Stimulated activated naive B cell treated with anti-CD40 and anti-IgM and Interleukin-4, amounts not matched to agents 10 μg/mL and 1 μg/mL and 100 μg/mL, for 72 hours (primary cell): ENCODE data around the gene OBSL1.

Source experiments
- ATAC-seq, 2 donors: fragments of 150-1000 bp; cut with Tn5 transposase; replicated peaks; 2 replicates each; pipeline ENCODE4 v1.10.0; 2021; ENCODE audit warnings: moderate library complexity in 1 of 2
- DNase-seq: peaks from one replicate; pipeline ENCODE4 v3.0.0; 2021
- H3K27ac Mint-ChIP-seq: one replicate; pipeline ENCODE4 v1.8.0; 2022; ENCODE audit warnings: mild to moderate bottlenecking, mixed read lengths
- H3K27me3 Mint-ChIP-seq, 2 donors: one replicate each; pipeline ENCODE4 v1.8.0; 2022; ENCODE audit warnings: mixed read lengths in 2 of 2
- H3K36me3 Mint-ChIP-seq, 2 donors: one replicate each; pipeline ENCODE4 v1.8.0; 2022; ENCODE audit warnings: mixed read lengths in 2 of 2, mild to moderate bottlenecking in 1 of 2
- H3K4me1 Mint-ChIP-seq, 2 donors: one replicate each; pipeline ENCODE4 v1.8.0; 2022; ENCODE audit warnings: mixed read lengths in 2 of 2, mild to moderate bottlenecking in 1 of 2
- H3K4me3 Mint-ChIP-seq, 2 donors: one replicate each; pipeline ENCODE4 v1.8.0; 2022; ENCODE audit warnings: mild to moderate bottlenecking in 2 of 2, mixed read lengths in 2 of 2, moderate library complexity in 1 of 2
- H3K9me3 Mint-ChIP-seq, 2 donors: one replicate each; pipeline ENCODE4 v1.8.0; 2022; ENCODE audit warnings: mixed read lengths in 2 of 2, mild to moderate bottlenecking in 1 of 2

Gene OBSL1

DNA sequence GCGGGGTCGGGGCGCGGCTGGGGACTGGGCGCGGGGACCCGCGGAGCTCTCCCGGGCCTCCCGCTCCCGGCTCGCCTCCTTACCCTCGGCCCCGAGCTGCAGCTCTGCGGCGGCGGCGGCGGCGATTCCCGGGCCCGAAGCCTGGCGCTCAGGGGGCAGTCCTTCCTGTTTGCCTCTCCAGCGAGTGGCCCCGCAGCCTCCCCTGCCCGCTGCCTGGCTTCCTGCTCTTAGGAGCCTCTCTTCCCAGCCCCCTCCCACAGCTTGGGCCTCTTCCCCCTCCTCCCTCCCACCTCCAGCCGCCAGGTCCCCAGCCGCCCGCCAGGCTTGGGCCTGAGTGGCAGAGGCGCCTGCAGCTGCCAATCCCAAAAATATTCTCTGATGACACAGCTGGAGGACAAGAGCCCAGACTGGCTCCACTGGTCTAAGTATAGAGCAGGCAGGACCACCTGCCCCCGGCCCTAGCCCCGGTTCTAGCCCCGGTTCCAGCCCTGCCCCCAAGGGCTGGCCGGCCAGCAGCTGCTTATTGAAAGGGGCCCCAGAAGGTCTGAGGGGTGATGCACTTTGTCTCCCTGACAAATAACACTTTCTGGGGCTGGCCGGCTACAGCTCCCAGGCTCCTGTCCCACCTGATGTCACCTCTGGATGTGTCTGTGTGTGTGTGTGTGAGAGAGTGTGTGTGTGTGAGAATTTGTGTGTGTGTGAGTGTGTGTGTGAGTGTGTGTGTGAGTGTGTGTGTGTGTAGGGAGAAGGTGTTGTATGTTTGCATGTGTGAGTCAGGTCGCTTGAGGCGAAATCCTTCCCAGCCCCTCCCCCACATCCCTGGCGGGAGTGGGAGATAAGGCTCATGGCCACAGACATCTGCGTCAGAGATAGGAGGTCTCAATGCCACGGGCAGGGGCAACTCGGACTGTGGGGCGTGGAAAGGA is at the start of gene OBSL1:
TSS of gene OBSL1 (minus strand) at position 229 of the 926 bp plus-strand sequence. CDS start 307 bp downstream, outside the sequence.
- Mint-ChIP-seq H3K4me1 (peaks cover 0 to 7% of the 10 kb centered on the region in 2 donors), H3K27me3 (peaks cover 63 to 79% of the 10 kb centered on the region in 2 donors), H3K27ac (no peak within 1 kb of the TSS), H3K36me3 (no peaks in the 10 kb centered on the region), H3K9me3 (no peaks in the 10 kb centered on the region), H3K4me3 (peak within 1 kb of the TSS; percentile 48 to 55)
- DNase-seq (no peak), ATAC-seq (peak; percentile 28 to 29)

DNA sequence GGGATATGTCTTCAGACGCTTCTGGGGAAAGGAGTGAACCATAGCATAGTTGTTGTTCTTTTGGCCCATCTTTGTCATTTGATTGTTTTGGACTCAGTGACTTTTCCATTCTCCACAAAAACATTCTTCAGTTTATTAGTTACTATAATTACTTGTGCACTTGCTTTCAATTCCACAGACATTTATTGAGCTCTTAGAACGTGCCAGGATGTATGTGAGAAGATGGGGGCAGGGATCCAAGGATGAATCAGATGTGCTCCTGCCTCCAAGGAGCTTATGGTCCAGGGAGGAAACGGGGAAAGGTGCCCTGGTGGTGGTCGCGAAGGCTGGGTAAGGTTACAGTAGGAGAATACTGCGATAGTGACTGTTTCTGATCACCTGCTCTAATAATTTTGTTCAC is 49.2 kb upstream of the OBSL1 start:
- Mint-ChIP-seq H3K4me3 (no peak overlapping the region), H3K36me3 (peaks cover 8 to 11% of the 10 kb centered on the region in 2 donors), H3K9me3 (no peaks in the 10 kb centered on the region), H3K27ac (no peak overlapping the region), H3K27me3 (peaks cover 21 to 38% of the 10 kb centered on the region in 2 donors), H3K4me1 (no peaks in the 10 kb centered on the region)
- ATAC-seq (no peak), DNase-seq (no peak)

- peaks cover 20 to 24% of the 10 kb centered on the region in 2 donors for H3K36me3 Mint-ChIP-seq
- no peaks in the 10 kb centered on the region for H3K4me1 Mint-ChIP-seq
- peaks cover 13 to 25% of the 10 kb centered on the region in 2 donors for H3K27me3 Mint-ChIP-seq
- H3K9me3 Mint-ChIP-seq, result no peaks in the 10 kb centered on the region
- no peak for DNase-seq
- no peak overlapping the region for H3K27ac Mint-ChIP-seq
- no peak overlapping the region for H3K4me3 Mint-ChIP-seq
- ATAC-seq, result no peak
Measured at GRCh38 chr2:219619235-219619634, 47.9 kb upstream of the OBSL1 start.

DNA sequence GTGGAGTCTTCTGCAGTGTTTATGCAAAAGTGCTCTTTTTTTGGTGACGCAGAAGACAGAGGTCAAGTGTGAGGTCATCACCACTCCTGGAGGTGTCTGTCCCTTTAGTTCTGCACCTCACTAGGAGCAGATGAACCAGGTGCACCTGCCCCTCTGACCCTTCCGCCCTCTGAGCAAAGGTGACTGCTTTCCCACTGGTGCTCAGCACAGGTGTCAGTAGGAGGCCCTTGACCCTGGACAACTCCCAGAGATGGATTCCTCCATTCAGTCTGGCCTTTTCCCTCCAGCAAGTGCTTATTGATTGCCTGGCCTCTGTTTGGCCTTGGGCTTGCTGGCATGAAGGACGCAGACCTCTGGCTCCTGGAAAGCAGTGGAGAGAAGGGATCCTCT is 47.4 kb upstream of the OBSL1 start:
- no peak overlapping the region for H3K4me3 Mint-ChIP-seq
- H3K4me1 Mint-ChIP-seq, result no peaks in the 10 kb centered on the region
- H3K27me3 Mint-ChIP-seq, result peaks cover 9 to 22% of the 10 kb centered on the region in 2 donors
- DNase-seq (no peak), ATAC-seq (no peak)
- no peaks in the 10 kb centered on the region for H3K9me3 Mint-ChIP-seq
- peaks cover 21 to 29% of the 10 kb centered on the region in 2 donors for H3K36me3 Mint-ChIP-seq
- peak overlapping the region; percentile 21 for H3K27ac Mint-ChIP-seq

GRCh38 chr2:219616550-219616949 is 45.2 kb upstream of the OBSL1 start:
- Mint-ChIP-seq H3K27me3 (peaks cover 3 to 5% of the 10 kb centered on the region in 2 donors), H3K4me3 (no peak overlapping the region), H3K27ac (no peak overlapping the region), H3K36me3 (peaks cover 34 to 47% of the 10 kb centered on the region in 2 donors), H3K4me1 (peaks cover 6 to 12% of the 10 kb centered on the region in 2 donors), H3K9me3 (no peaks in the 10 kb centered on the region)
- no peak for DNase-seq
- no peak for ATAC-seq

- ATAC-seq, result no peak
- Mint-ChIP-seq H3K36me3 (peaks cover 39 to 53% of the 10 kb centered on the region in 2 donors), H3K9me3 (no peaks in the 10 kb centered on the region), H3K4me3 (no peak overlapping the region), H3K27me3 (no peaks in the 10 kb centered on the region), H3K4me1 (peaks cover 6 to 12% of the 10 kb centered on the region in 2 donors), H3K27ac (no peak overlapping the region)
- no peak for DNase-seq
Measured at GRCh38 chr2:219615894-219616293, 44.6 kb upstream of the OBSL1 start.

- peaks cover 6 to 12% of the 10 kb centered on the region in 2 donors for H3K4me1 Mint-ChIP-seq
- H3K36me3 Mint-ChIP-seq, result peaks cover 39 to 59% of the 10 kb centered on the region in 2 donors
- H3K27ac Mint-ChIP-seq, result no peak overlapping the region
- DNase-seq (no peak), ATAC-seq (no peak)
- H3K9me3 Mint-ChIP-seq, result no peaks in the 10 kb centered on the region
- no peak overlapping the region for H3K4me3 Mint-ChIP-seq
- no peaks in the 10 kb centered on the region for H3K27me3 Mint-ChIP-seq
Measured at GRCh38 chr2:219615036-219615435, 43.7 kb upstream of the OBSL1 start.

DNA sequence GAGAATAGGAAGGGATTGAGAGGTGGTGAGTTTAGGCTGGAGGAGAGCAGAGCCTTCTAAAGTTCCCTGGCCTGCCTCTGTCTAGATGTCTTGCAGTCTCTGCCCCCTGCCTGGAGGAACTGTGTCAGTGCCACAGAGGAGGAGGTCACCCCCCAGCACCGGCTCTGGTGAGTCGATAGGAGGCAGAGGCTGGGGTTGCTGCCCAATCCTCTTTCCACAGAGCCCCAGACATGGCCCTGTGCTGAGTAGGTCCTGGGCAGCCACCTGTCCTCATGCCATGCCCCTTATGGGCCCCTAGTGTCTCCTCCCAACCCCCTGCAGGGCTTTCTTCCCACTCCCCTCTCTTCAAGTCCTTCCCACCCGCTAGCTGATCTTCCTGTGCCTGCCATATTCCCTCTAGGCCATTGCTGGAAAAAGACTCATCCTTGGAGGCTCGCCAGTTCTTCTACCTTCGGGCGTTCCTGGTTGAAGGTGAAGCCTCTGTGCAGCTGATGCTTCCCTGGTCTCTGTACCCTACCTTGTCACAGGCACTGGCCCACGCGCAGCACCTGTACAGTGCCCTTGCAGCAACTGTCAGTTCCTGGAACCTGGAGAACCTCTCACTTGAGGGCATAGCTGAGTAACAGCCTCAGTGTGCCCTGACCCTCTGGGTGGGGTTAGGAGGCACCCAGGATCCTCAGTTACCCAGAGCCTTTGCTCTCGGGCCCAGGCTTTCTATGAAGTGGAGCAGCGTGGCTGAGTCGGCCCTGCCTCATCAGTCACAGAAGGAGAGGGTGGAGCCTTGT is 42.9 kb upstream of the OBSL1 start:
- ATAC-seq, result no peak

DNA sequence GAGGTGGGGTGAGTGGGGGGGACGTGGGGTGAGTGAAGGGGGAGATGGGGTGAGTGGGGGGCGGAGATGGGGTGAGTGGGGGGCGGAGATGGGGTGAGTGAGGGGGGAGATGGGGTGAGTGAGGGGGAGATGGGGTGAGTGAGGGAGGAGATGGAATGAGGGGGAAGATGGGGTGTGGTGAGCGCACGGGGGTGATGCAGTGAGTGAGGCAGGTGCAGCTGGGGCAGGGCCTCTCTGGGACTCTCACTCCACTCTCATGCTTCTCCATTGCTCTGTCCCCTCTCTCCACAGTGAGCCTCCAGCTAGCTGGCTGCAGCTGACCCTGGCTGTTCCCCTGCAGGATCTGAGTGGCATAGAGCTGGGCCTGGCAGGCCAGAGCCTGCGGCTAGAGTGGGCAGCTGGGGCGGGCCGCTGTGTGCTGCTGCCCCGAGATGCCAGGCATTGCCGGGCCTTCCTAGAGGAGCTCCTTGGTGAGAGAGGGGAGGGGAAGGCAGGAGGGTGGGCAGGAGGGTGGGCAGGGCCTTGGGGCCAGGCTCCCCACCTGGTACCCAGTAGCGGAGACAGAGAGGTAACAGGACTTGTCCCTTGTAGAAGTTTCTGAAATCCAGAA is 42.2 kb upstream of the OBSL1 start:
- Mint-ChIP-seq H3K27ac (no peak overlapping the region), H3K27me3 (no peaks in the 10 kb centered on the region), H3K36me3 (peaks cover 45 to 70% of the 10 kb centered on the region in 2 donors), H3K4me3 (no peak overlapping the region), H3K4me1 (peaks cover 6 to 12% of the 10 kb centered on the region in 2 donors), H3K9me3 (no peaks in the 10 kb centered on the region)
- no peak for DNase-seq
- ATAC-seq, result no peak

More for the DNA sequence above, 42.9 kb upstream of the OBSL1 start:
- Mint-ChIP-seq H3K4me1 (peaks cover 6 to 12% of the 10 kb centered on the region in 2 donors), H3K27ac (no peak overlapping the region), H3K27me3 (no peaks in the 10 kb centered on the region), H3K4me3 (no peak overlapping the region), H3K36me3 (peaks cover 42 to 65% of the 10 kb centered on the region in 2 donors), H3K9me3 (no peaks in the 10 kb centered on the region)
- no peak for DNase-seq

DNA sequence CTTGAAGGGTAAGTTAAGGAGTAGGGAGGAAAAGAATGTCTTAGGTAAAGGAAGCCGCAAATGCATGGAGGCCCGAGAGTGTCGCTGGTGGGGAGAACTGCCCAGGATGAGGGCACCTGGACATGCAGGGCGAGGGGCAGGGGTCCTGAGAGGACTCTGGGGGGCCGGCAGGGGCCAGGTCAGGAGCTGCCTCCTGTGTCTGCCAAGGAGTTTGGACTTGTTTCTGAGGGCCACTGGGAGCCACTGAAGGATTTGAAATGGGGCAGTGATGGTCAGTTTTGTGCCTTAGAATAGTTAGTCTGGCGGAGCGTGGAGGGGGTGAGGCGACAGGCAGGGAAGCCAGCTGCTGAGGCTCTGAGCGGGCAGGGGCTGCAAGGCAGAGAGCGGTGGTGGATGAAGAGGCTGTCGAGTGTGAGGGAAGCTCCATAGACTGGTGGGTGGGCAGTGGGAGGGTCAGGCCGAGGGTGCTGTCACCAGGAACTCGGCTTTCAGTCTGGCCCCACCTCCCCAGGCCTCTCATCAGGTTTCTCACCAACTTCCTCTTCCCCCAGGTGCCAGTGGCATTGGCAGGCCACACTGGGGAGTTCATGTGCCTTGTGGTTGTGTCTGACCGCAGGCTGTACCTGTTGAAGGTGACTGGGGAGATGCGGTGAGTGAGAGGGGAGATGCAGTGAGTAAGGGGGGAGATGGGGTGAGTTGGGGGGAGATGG is 41.4 kb upstream of the OBSL1 start:
- Mint-ChIP-seq H3K36me3 (peaks cover 53 to 78% of the 10 kb centered on the region in 2 donors), H3K4me1 (peaks cover 6 to 12% of the 10 kb centered on the region in 2 donors), H3K4me3 (peak overlapping the region in 1 of 2 donors; percentile 31)

GRCh38 chr2:219611866-219612576 is 40.7 kb upstream of the OBSL1 start:
- Mint-ChIP-seq H3K36me3 (peaks cover 60 to 86% of the 10 kb centered on the region in 2 donors), H3K9me3 (no peaks in the 10 kb centered on the region), H3K27me3 (no peaks in the 10 kb centered on the region), H3K4me3 (peak overlapping the region in 1 of 2 donors; percentile 31), H3K4me1 (peaks cover 6 to 12% of the 10 kb centered on the region in 2 donors), H3K27ac (no peak overlapping the region)
- no peak for DNase-seq
- ATAC-seq, result no peak

More for the DNA sequence above, 41.4 kb upstream of the OBSL1 start:
- Mint-ChIP-seq H3K27ac (peak overlapping the region; percentile 0), H3K27me3 (no peaks in the 10 kb centered on the region), H3K9me3 (no peaks in the 10 kb centered on the region)
- DNase-seq (peak; percentile 13), ATAC-seq (peak; percentile 90 to 92)

DNA sequence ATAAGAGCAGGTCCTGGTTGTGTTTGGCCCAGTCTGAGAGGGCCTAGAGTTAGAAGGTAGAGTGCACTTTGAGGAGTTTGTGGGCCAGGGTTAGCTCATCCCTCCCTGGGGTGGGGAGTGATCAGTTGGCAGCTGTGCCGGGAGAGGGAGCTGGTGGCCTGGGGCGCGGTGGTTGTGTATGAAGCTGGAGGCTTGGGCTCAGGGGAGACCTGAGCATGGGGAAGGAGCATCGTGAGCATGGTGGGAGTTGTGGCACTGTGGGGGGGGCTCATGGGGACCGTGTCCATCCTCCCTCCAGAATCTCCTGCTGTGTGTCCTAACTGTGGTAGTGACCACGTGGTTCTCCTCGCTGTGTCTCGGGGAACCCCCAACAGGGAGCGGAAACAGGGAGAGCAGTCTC is 40.0 kb upstream of the OBSL1 start:
- Mint-ChIP-seq H3K36me3 (peaks cover 62 to 86% of the 10 kb centered on the region in 2 donors), H3K27me3 (no peaks in the 10 kb centered on the region), H3K9me3 (no peaks in the 10 kb centered on the region), H3K4me1 (peaks cover 6 to 12% of the 10 kb centered on the region in 2 donors), H3K27ac (no peak overlapping the region), H3K4me3 (no peak overlapping the region)
- no peak for DNase-seq
- ATAC-seq, result no peak

DNA sequence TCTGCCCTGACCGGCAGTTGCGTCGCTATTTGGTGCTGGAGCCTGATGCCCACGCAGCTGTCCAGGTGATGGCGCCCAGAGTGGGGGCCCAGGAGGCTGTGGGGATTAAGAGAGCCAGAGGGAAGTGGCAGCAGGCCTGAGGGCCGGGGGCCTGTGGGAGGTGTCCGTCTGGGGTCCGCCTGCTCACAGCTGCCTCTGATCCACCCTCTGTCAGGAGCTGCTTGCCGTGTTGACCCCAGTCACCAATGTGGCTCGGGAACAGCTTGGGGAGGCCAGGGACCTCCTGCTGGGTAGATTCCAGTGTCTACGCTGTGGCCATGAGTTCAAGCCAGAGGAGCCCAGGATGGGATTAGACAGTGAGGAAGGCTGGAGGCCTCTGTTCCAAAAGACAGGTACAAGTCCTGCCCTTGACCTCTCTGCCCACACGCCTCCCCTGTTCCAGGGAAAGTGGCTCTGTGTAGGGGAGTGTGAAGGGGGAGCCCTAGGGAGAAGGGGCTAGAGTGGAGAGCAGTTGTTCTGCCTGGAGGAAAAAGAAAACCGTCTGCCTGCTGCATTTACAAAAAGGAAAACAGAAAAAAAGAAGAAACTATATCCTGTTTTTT is 37.9 kb upstream of the OBSL1 start:
- no peak for ATAC-seq
- no peak for DNase-seq
- Mint-ChIP-seq H3K9me3 (no peaks in the 10 kb centered on the region), H3K4me3 (no peak overlapping the region), H3K4me1 (peaks cover 10 to 17% of the 10 kb centered on the region in 2 donors), H3K27me3 (no peaks in the 10 kb centered on the region), H3K27ac (no peak overlapping the region), H3K36me3 (peaks cover 58 to 86% of the 10 kb centered on the region in 2 donors)
